CD14-positive monocyte (primary cell): Measurements from ENCODE around the gene PDE4D. TPM values are rescaled to one million over a fixed set of nuclear protein-coding genes. Genes with fewer than 3 reads are reported as not detected.

ENCODE experiments used
- DNase-seq, 3 donors: peaks; one replicate each; pipeline ENCODE4 v3.0.0-alpha.2; 2011 to 2022
- H2AFZ ChIP-seq: 2 replicates; pipeline ENCODE4 v1.6.0; 2012; ENCODE audit warnings: mild to moderate bottlenecking, low read depth, low read length, inconsistent platforms; ENCODE audit not compliant: insufficient read depth, poor library complexity, severe bottlenecking
- H3K27ac ChIP-seq, 2 donors: 1 replicate in 1 of 2; 2 replicates in 1 of 2; pipeline ENCODE4 v1.5.1; 2012 to 2013; ENCODE audit warnings: low read length in 2 of 2, control low read depth in 1 of 2, inconsistent platforms in 1 of 2, low read depth in 1 of 2, mild to moderate bottlenecking in 1 of 2
- H3K27me3 ChIP-seq, 2 donors: one replicate each; pipeline versions ENCODE4 v1.6.0 to v1.6.1; 2011 to 2013; ENCODE audit warnings: low read length in 2 of 2; ENCODE audit not compliant: control insufficient read depth in 2 of 2, insufficient read depth in 2 of 2
- H3K36me3 ChIP-seq, 2 donors: replicated peaks in 1 of 2; 1 replicate in 1 of 2; 2 replicates in 1 of 2; pipeline versions ENCODE4 v1.5.1 to v1.6.1; 2012 to 2013; ENCODE audit warnings: low read length in 2 of 2, control low read depth in 1 of 2, inconsistent platforms in 1 of 2, mild to moderate bottlenecking in 1 of 2; ENCODE audit not compliant: insufficient read depth in 2 of 2, control insufficient read depth in 1 of 2
- H3K4me1 ChIP-seq, 2 donors: 1 replicate in 1 of 2; 2 replicates in 1 of 2; pipeline versions ENCODE4 v1.5.1 to v1.6.1; 2012 to 2013; ENCODE audit warnings: low read length in 2 of 2, control low read depth in 1 of 2, inconsistent platforms in 1 of 2, mild to moderate bottlenecking in 1 of 2, moderate library complexity in 1 of 2; ENCODE audit not compliant: insufficient read depth in 2 of 2, control insufficient read depth in 1 of 2
- H3K4me2 ChIP-seq: replicated peaks from 2 replicates; pipeline ENCODE3; 2012; ENCODE audit warnings: low read length, moderate library complexity, mild to moderate bottlenecking; ENCODE audit not compliant: poor library complexity, severe bottlenecking; ENCODE audit errors: extremely low read depth
- H3K4me3 ChIP-seq, 3 experiments: fragments of 200-600 bp in 1 of 3; sonication (generic) in 1 of 3; replicated peaks in 1 of 3; 1 replicate in 2 of 3; 2 replicates in 1 of 3; pipeline ENCODE4 v1.5.1; 2011 to 2013; ENCODE audit warnings: low read length in 3 of 3, mild to moderate bottlenecking in 3 of 3, control low read depth in 2 of 3, low read depth in 2 of 3, inconsistent platforms in 1 of 3, moderate library complexity in 1 of 3
- H3K79me2 ChIP-seq: 2 replicates; pipeline ENCODE4 v1.6.0; 2012; ENCODE audit warnings: mild to moderate bottlenecking, control low read depth, inconsistent platforms, low read length, moderate library complexity; ENCODE audit not compliant: insufficient read depth
- H3K9ac ChIP-seq: 2 replicates; pipeline ENCODE4 v1.6.0; 2017; ENCODE audit warnings: low read length, mild to moderate bottlenecking; ENCODE audit not compliant: insufficient read depth, poor library complexity, severe bottlenecking
- H3K9me3 ChIP-seq, 2 donors: replicated peaks in 1 of 2; 1 replicate in 1 of 2; 2 replicates in 1 of 2; pipeline versions ENCODE4 v1.5.1 to v1.6.1; 2012 to 2013; ENCODE audit warnings: low read length in 2 of 2, control low read depth in 1 of 2; ENCODE audit not compliant: control insufficient read depth in 1 of 2, insufficient read depth in 1 of 2
- H4K20me1 ChIP-seq: 2 replicates; pipeline ENCODE4 v1.6.0; 2012; ENCODE audit warnings: mild to moderate bottlenecking, low read length, control low read depth, moderate library complexity; ENCODE audit not compliant: insufficient read depth
- H3K27ac Mint-ChIP-seq, 7 donors: one replicate each; pipeline ENCODE4 v1.8.0; 2020; ENCODE audit warnings: mild to moderate bottlenecking in 7 of 7, mixed read lengths in 7 of 7, moderate library complexity in 6 of 7, inconsistent platforms in 2 of 7
- H3K27me3 Mint-ChIP-seq, 3 donors: one replicate each; pipeline ENCODE4 v1.8.0; 2021 to 2022; ENCODE audit warnings: low read depth in 3 of 3, mild to moderate bottlenecking in 3 of 3, mixed read lengths in 3 of 3, moderate library complexity in 3 of 3, inconsistent platforms in 1 of 3
- H3K36me3 Mint-ChIP-seq, 2 donors: one replicate each; pipeline ENCODE4 v1.8.0; 2020; ENCODE audit warnings: mixed read lengths in 2 of 2, inconsistent platforms in 1 of 2, mild to moderate bottlenecking in 1 of 2
- H3K4me1 Mint-ChIP-seq: one replicate; pipeline ENCODE4 v1.8.0; 2020; ENCODE audit warnings: mild to moderate bottlenecking, mixed read lengths
- H3K4me3 Mint-ChIP-seq, 2 donors: one replicate each; pipeline ENCODE4 v1.8.0; 2020; ENCODE audit warnings: mild to moderate bottlenecking in 2 of 2, mixed read lengths in 2 of 2, moderate library complexity in 1 of 2
- H3K9me3 Mint-ChIP-seq, 7 donors: one replicate each; pipeline ENCODE4 v1.8.0; 2020 to 2022; ENCODE audit warnings: mixed read lengths in 7 of 7, mild to moderate bottlenecking in 6 of 7, moderate library complexity in 6 of 7, inconsistent platforms in 2 of 7
- WGBS: methylation state at CpG from one replicate; pipeline ENCODE4 v1.1.5; 2013; ENCODE audit warnings: missing lambda C conversion rate; ENCODE audit not compliant: insufficient coverage; 5-methylcytosine and 5-hydroxymethylcytosine counted together
- intact Hi-C, 2 donors: fragments of 100-400 bp; cut with micrococcal nuclease; formaldehyde crosslinking; loops; one replicate each; pipeline versions ENCODE4 v1.15.0 to v1.15.1; 2023
- polyA plus RNA-seq, 3 donors: library from polyadenylated mRNA; depleted of rRNA in 1 of 3; unstranded in 2 of 3; stranded (reverse) in 1 of 3; fragments of 300-500 nt in 2 of 3; fragments of >200 nt in 1 of 3; fragmentation: Illumina TruSeq in 2 of 3; gene quantifications; 1 replicate in 2 of 3; 2 replicates in 1 of 3; pipeline ENCODE4 v1.2.3, GENCODE V29; 2012 to 2021
- TF ChIP-seq, protein P1 (sequence below): fragments of 200-600 bp; IDR thresholded peaks from one replicate; pipeline ENCODE4 v1.8.0; 2022; ENCODE audit warnings: antibody characterized with exemption, mild to moderate bottlenecking

Gene PDE4D
- polyA plus RNA-seq, 3 donors, result 1.9 to 3.4 (median 2.8) TPM

DNA sequence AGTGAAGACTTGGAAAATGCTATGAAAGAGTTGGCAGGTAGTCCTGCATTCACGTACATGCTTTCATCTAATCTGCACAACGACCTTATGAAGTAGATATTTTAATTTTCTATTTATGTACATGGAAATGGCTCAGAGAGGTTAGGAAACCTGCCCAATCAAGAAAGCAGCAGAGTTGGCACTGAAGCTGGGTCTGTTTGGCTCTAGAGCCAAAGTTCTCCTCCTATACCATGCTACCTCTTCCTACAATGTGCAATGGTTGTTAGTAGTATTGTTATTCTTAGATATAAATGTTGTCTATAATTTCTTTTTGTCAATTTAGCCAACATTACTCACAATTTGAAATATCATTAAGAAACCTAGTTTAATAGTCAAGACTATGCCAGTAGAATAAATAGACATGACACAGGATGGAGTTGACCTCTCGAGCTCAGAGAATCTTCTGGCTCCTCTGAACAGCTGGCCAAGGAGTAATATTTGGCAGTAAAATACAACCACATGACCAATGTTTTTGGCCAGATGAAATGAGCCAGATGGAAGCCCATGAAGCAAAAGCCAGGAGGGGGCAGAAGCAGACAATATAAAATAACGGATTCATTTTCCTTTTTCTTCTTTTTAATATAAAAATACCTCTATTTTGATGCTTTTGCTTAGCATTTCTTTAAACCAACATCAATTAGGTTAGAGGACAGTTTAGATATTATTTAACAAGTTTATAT, 542.3 kb downstream of the PDE4D start:
- H3K27ac ChIP-seq, result no peak overlapping the region
- TF ChIP-seq, protein P1, sequence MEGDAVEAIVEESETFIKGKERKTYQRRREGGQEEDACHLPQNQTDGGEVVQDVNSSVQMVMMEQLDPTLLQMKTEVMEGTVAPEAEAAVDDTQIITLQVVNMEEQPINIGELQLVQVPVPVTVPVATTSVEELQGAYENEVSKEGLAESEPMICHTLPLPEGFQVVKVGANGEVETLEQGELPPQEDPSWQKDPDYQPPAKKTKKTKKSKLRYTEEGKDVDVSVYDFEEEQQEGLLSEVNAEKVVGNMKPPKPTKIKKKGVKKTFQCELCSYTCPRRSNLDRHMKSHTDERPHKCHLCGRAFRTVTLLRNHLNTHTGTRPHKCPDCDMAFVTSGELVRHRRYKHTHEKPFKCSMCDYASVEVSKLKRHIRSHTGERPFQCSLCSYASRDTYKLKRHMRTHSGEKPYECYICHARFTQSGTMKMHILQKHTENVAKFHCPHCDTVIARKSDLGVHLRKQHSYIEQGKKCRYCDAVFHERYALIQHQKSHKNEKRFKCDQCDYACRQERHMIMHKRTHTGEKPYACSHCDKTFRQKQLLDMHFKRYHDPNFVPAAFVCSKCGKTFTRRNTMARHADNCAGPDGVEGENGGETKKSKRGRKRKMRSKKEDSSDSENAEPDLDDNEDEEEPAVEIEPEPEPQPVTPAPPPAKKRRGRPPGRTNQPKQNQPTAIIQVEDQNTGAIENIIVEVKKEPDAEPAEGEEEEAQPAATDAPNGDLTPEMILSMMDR, result no peak
- H3K79me2 ChIP-seq, result no peaks in the 10 kb centered on the region
- Mint-ChIP-seq H3K9me3 (no peaks in the 10 kb centered on the region), H3K36me3 (no peaks in the 10 kb centered on the region), H3K4me1 (peaks cover 7% of the 10 kb centered on the region), H3K27ac (no peak overlapping the region), H3K27me3 (no peaks in the 10 kb centered on the region), H3K4me3 (no peak overlapping the region)
- no peaks in the 10 kb centered on the region for H4K20me1 ChIP-seq
- no peak overlapping the region for H3K9ac ChIP-seq
- no peak overlapping the region for H2AFZ ChIP-seq
- no peaks in the 10 kb centered on the region for H3K9me3 ChIP-seq
- H3K4me3 ChIP-seq, result no peak overlapping the region
- no peak overlapping the region for H3K4me2 ChIP-seq
- no peaks in the 10 kb centered on the region for H3K4me1 ChIP-seq
- WGBS, result no CpG with 5 or more reads among the region's 4 CpGs
- no peaks in the 10 kb centered on the region for H3K36me3 ChIP-seq
- no peak for DNase-seq
- intact Hi-C loops, result no loop called here
- H3K27me3 ChIP-seq, result no peaks in the 10 kb centered on the region

- Histone ChIP-seq H3K4me2 (no peak overlapping the region), H3K4me1 (no peaks in the 10 kb centered on the region), H3K79me2 (no peaks in the 10 kb centered on the region), H3K36me3 (no peaks in the 10 kb centered on the region), H2AFZ (no peak overlapping the region), H3K27ac (no peak overlapping the region), H3K9ac (no peak overlapping the region), H3K4me3 (no peak overlapping the region), H3K9me3 (no peaks in the 10 kb centered on the region), H3K27me3 (no peaks in the 10 kb centered on the region), H4K20me1 (no peaks in the 10 kb centered on the region)
- Mint-ChIP-seq H3K36me3 (no peaks in the 10 kb centered on the region), H3K4me3 (no peak overlapping the region), H3K4me1 (no peaks in the 10 kb centered on the region), H3K27me3 (no peaks in the 10 kb centered on the region), H3K27ac (no peak overlapping the region), H3K9me3 (no peaks in the 10 kb centered on the region)
- TF ChIP-seq, protein P1, result no peak
- intact Hi-C loops, result no loop called here
- DNase-seq, result no peak
Observed at GRCh38 chr5:59348189-59348588, 545.3 kb downstream of the PDE4D start.
